CD4-positive, alpha-beta T cell treated with Interleukin-17A for 1 hour (primary cell): Measurements from ENCODE around the gene TBC1D22A.

ENCODE experiments used
- DNase-seq: peaks from one replicate; pipeline ENCODE4 v3.0.0-alpha.2; 2020

The TBC1D22A gene

GRCh38 chr22:47091921-47092700 is 329.7 kb downstream of the TBC1D22A start:
- DNase-seq = no peak

- no peak for DNase-seq
These were observed 330.5 kb downstream of the TBC1D22A start for GRCh38 chr22:47092896-47093311.

- DNase-seq = no peak
These were observed 331.3 kb downstream of the TBC1D22A start for GRCh38 chr22:47093720-47094119.

GRCh38 chr22:47094861-47095330 is 332.4 kb downstream of the TBC1D22A start:
- no peak for DNase-seq

GRCh38 chr22:47095395-47096122 is 333.1 kb downstream of the TBC1D22A start:
- no peak for DNase-seq

- no peak for DNase-seq
These were observed 335.7 kb downstream of the TBC1D22A start for GRCh38 chr22:47098121-47098520.

- DNase-seq = no peak
These were observed 336.1 kb downstream of the TBC1D22A start for GRCh38 chr22:47098554-47098953.

- DNase-seq = no peak
These were observed 337.6 kb downstream of the TBC1D22A start for GRCh38 chr22:47100019-47100418.

GRCh38 chr22:47100646-47101200 is 338.3 kb downstream of the TBC1D22A start:
- DNase-seq = no peak

GRCh38 chr22:47101321-47101885 is 339.0 kb downstream of the TBC1D22A start:
- no peak for DNase-seq

GRCh38 chr22:47102081-47102480 is 339.6 kb downstream of the TBC1D22A start:
- no peak for DNase-seq

GRCh38 chr22:47102648-47103047 is 340.2 kb downstream of the TBC1D22A start:
- no peak for DNase-seq

- no peak for DNase-seq
These were observed 342.6 kb downstream of the TBC1D22A start for GRCh38 chr22:47105085-47105484.

GRCh38 chr22:47106806-47107205 is 344.4 kb downstream of the TBC1D22A start:
- DNase-seq = no peak

GRCh38 chr22:47107431-47107830 is 345.0 kb downstream of the TBC1D22A start:
- DNase-seq = no peak

- DNase-seq = no peak
These were observed 348.5 kb downstream of the TBC1D22A start for GRCh38 chr22:47110817-47111443.

- no peak for DNase-seq
These were observed 349.5 kb downstream of the TBC1D22A start for GRCh38 chr22:47111626-47112581.

GRCh38 chr22:47112582-47112965 is 350.1 kb downstream of the TBC1D22A start:
- DNase-seq = no peak

- DNase-seq = no peak
These were observed 350.8 kb downstream of the TBC1D22A start for GRCh38 chr22:47112994-47113852.

GRCh38 chr22:47113853-47114415 is 351.5 kb downstream of the TBC1D22A start:
- no peak for DNase-seq
